Mesendoderm (in vitro differentiated cells): Measurements from ENCODE around the gene NUDT15.
"Not testable (repeated sequence)": the region's sequence is repeated elsewhere in the genome, so short reads cannot be mapped to it uniquely, and the experiment has no call there.

Experiments
- DNase-seq: peaks from one replicate; pipeline ENCODE4 v3.0.0; 2013
- H2AK5ac ChIP-seq: 2 replicates; pipeline ENCODE4 v1.6.1; 2013; ENCODE audit warnings: low read length, inconsistent platforms
- H2BK120ac ChIP-seq: 2 replicates; pipeline ENCODE4 v1.6.1; 2013; ENCODE audit warnings: low read depth, mild to moderate bottlenecking, low read length, moderate library complexity, mixed read lengths
- H2BK15ac ChIP-seq: replicated peaks from 2 replicates; pipeline ENCODE4 v1.6.1; 2013; ENCODE audit warnings: low read depth, mild to moderate bottlenecking, moderate library complexity
- H2BK5ac ChIP-seq: 2 replicates; pipeline ENCODE4 v1.6.1; 2013; ENCODE audit warnings: low read length, inconsistent platforms
- H3K18ac ChIP-seq: 2 replicates; pipeline ENCODE4 v1.6.1; 2013; ENCODE audit warnings: mild to moderate bottlenecking, low read length, mixed read lengths
- H3K23ac ChIP-seq: one replicate; pipeline ENCODE4 v1.6.1; 2013; ENCODE audit warnings: low read length
- H3K27ac ChIP-seq: 2 replicates; pipeline ENCODE4 v1.5.1; 2013; ENCODE audit warnings: low read depth, mild to moderate bottlenecking, inconsistent platforms, low read length, moderate library complexity
- H3K27me3 ChIP-seq: 2 replicates; pipeline ENCODE4 v1.6.1; 2013; ENCODE audit warnings: low read length, control low read depth, mild to moderate bottlenecking, inconsistent platforms; ENCODE audit not compliant: insufficient read depth, poor library complexity
- H3K36me3 ChIP-seq: 2 replicates; pipeline ENCODE4 v1.6.1; 2013; ENCODE audit warnings: low read length, inconsistent platforms; ENCODE audit not compliant: control insufficient read depth, insufficient read depth
- H3K4ac ChIP-seq: one replicate; pipeline ENCODE4 v1.6.1; 2013; ENCODE audit warnings: low read depth, mild to moderate bottlenecking, low read length, moderate library complexity
- H3K4me1 ChIP-seq: 2 replicates; pipeline ENCODE4 v1.6.1; 2013; ENCODE audit warnings: low read depth, low read length, inconsistent platforms; ENCODE audit not compliant: control insufficient read depth
- H3K4me2 ChIP-seq: 2 replicates; pipeline ENCODE4 v1.6.1; 2013; ENCODE audit warnings: low read length
- H3K4me3 ChIP-seq: 2 replicates; pipeline ENCODE4 v1.5.1; 2013; ENCODE audit warnings: mild to moderate bottlenecking, low read length
- H3K56ac ChIP-seq: one replicate; pipeline ENCODE4 v1.6.1; 2013; ENCODE audit warnings: low read length
- H3K79me1 ChIP-seq: 2 replicates; pipeline ENCODE4 v1.6.1; 2013; ENCODE audit warnings: low read length, inconsistent platforms
- H3K79me2 ChIP-seq: 2 replicates; pipeline ENCODE4 v1.6.1; 2013; ENCODE audit warnings: mild to moderate bottlenecking, low read length; ENCODE audit not compliant: control insufficient read depth, insufficient read depth
- H3K9ac ChIP-seq: 2 replicates; pipeline ENCODE4 v1.6.1; 2013; ENCODE audit warnings: low read length, inconsistent platforms
- H4K5ac ChIP-seq: one replicate; pipeline ENCODE4 v1.6.1; 2013; ENCODE audit warnings: low read length
- H4K8ac ChIP-seq: one replicate; pipeline ENCODE4 v1.6.1; 2013; ENCODE audit warnings: low read depth, mild to moderate bottlenecking, control low read depth, low read length, moderate library complexity
- WGBS: extraction: QIAGEN DNeasy Blood & Tissue Kit; methylation state at CpG from one replicate; pipeline ENCODE4 v1.1.7; 2013; ENCODE audit warnings: low lambda C conversion rate, missing lambda C conversion rate; ENCODE audit not compliant: insufficient coverage; ENCODE audit errors: extremely low coverage; 5-methylcytosine and 5-hydroxymethylcytosine counted together

The NUDT15 gene

GRCh38 chr13:48042894-48043293 is 5.4 kb downstream of the NUDT15 start:
- Histone ChIP-seq H3K56ac (no peak overlapping the region), H4K5ac (no peak overlapping the region), H3K27me3 (no peaks in the 10 kb centered on the region), H3K4me2 (no peak overlapping the region), H3K18ac (no peak overlapping the region), H3K23ac (no peak overlapping the region), H3K27ac (no peak overlapping the region), H3K36me3 (peaks cover 4% of the 10 kb centered on the region), H2AK5ac (no peak overlapping the region), H2BK15ac (no peak overlapping the region), H2BK120ac (no peak overlapping the region), H2BK5ac (no peak overlapping the region), H3K79me1 (peaks cover 4% of the 10 kb centered on the region), H4K8ac (no peak overlapping the region), H3K79me2 (peaks cover 12% of the 10 kb centered on the region), H3K4me1 (peaks cover 6% of the 10 kb centered on the region), H3K4me3 (no peak overlapping the region), H3K4ac (no peak overlapping the region), H3K9ac (no peak overlapping the region)
- no peak for DNase-seq
- no CpG with 5 or more reads among the region's 2 CpGs for WGBS

- Histone ChIP-seq H3K27ac (no peak overlapping the region), H3K18ac (no peak overlapping the region), H3K79me2 (peaks cover 12% of the 10 kb centered on the region), H2BK5ac (no peak overlapping the region), H2BK15ac (no peak overlapping the region), H3K4me1 (peaks cover 5% of the 10 kb centered on the region), H3K4ac (no peak overlapping the region), H3K4me2 (no peak overlapping the region), H3K79me1 (peaks cover 4% of the 10 kb centered on the region), H3K4me3 (no peak overlapping the region), H3K9ac (no peak overlapping the region), H3K56ac (no peak overlapping the region), H4K5ac (no peak overlapping the region), H2AK5ac (no peak overlapping the region), H4K8ac (no peak overlapping the region), H3K36me3 (peaks cover 4% of the 10 kb centered on the region), H3K27me3 (no peaks in the 10 kb centered on the region), H3K23ac (no peak overlapping the region), H2BK120ac (no peak overlapping the region)
- DNase-seq: no peak
Observed at GRCh38 chr13:48043789-48044503, 6.4 kb downstream of the NUDT15 start.

DNA sequence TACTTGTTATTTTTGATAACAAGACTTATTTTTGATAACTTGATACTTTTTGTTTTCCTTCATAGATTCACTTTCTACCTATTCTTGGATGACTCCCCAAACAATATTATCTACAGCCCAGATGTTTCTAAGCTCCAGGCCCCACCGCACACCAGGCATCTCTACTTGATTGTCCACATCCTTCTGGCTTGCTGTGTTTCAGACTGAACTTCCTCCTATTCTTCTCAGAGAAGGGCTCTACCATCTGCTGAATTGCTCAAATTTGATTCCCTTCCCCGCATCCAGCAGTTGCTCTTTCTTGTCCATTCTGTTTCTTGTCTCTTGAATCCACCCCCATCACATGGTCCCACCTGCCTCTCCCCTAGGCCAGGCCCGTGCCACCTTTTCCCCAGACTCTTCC is 13.0 kb downstream of the NUDT15 start:
- Histone ChIP-seq H3K4ac (no peak overlapping the region), H3K36me3 (peaks cover 2% of the 10 kb centered on the region), H3K18ac (no peak overlapping the region), H2BK5ac (no peak overlapping the region), H3K27ac (no peak overlapping the region), H3K9ac (no peak overlapping the region), H3K4me1 (no peaks in the 10 kb centered on the region), H3K56ac (no peak overlapping the region), H3K79me1 (no peaks in the 10 kb centered on the region), H4K8ac (no peak overlapping the region), H3K4me2 (no peak overlapping the region), H2AK5ac (no peak overlapping the region), H3K4me3 (no peak overlapping the region), H3K79me2 (no peaks in the 10 kb centered on the region), H2BK120ac (no peak overlapping the region), H2BK15ac (no peak overlapping the region), H3K23ac (no peak overlapping the region), H4K5ac (no peak overlapping the region), H3K27me3 (no peaks in the 10 kb centered on the region)
- WGBS: no CpG with 5 or more reads among the region's 3 CpGs
- no peak for DNase-seq

- H3K27ac ChIP-seq: no peak overlapping the region
- peaks cover 2% of the 10 kb centered on the region for H3K36me3 ChIP-seq
- no peak overlapping the region for H3K9ac ChIP-seq
- H3K4ac ChIP-seq: no peak overlapping the region
- H2AK5ac ChIP-seq: no peak overlapping the region
- no peak overlapping the region for H3K18ac ChIP-seq
- DNase-seq: peak; percentile 21
- WGBS: no CpG with 5 or more reads among the region's 6 CpGs
- no peak overlapping the region for H2BK15ac ChIP-seq
- no peaks in the 10 kb centered on the region for H3K27me3 ChIP-seq
- H4K8ac ChIP-seq: no peak overlapping the region
- no peaks in the 10 kb centered on the region for H3K79me2 ChIP-seq
- no peak overlapping the region for H4K5ac ChIP-seq
- no peak overlapping the region for H3K56ac ChIP-seq
- H2BK5ac ChIP-seq: no peak overlapping the region
- no peak overlapping the region for H3K23ac ChIP-seq
- H3K4me3 ChIP-seq: no peak overlapping the region
- H3K4me1 ChIP-seq: no peaks in the 10 kb centered on the region
- H2BK120ac ChIP-seq: no peak overlapping the region
- no peaks in the 10 kb centered on the region for H3K79me1 ChIP-seq
- no peak overlapping the region for H3K4me2 ChIP-seq
Observed at GRCh38 chr13:48054601-48055000, 17.1 kb downstream of the NUDT15 start.

DNA sequence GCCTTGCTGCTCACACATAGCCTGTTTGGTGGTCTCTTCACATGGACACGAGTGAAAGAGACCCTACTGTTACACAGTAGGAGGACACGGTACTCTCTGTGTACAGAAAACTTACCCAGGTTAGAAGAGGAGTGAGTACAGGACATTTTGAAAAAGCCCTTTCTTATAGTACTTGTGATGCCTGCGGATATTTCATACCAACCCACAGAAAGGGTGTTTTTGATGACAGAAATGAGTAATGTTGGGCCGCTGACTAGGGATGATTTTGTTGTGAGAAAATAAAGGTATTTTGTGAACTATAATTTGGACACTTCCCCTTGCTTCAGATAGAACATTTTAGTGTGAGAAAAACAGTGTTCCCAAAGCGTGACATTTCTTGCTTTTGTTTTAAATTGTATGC is 18.2 kb downstream of the NUDT15 start:
- no peak for DNase-seq
- Histone ChIP-seq H3K27ac (no peak overlapping the region), H3K56ac (no peak overlapping the region), H4K5ac (no peak overlapping the region), H3K36me3 (peaks cover under 1% of the 10 kb centered on the region), H3K79me2 (no peaks in the 10 kb centered on the region), H2BK5ac (no peak overlapping the region), H2AK5ac (no peak overlapping the region), H4K8ac (no peak overlapping the region), H3K27me3 (no peaks in the 10 kb centered on the region), H2BK120ac (no peak overlapping the region), H3K4me1 (no peaks in the 10 kb centered on the region), H3K4me3 (no peak overlapping the region), H2BK15ac (no peak overlapping the region), H3K9ac (no peak overlapping the region), H3K23ac (no peak overlapping the region), H3K18ac (no peak overlapping the region), H3K4me2 (no peak overlapping the region), H3K79me1 (no peaks in the 10 kb centered on the region), H3K4ac (no peak overlapping the region)
- WGBS: 100% methylated on average over 1 of the region's 5 CpGs

GRCh38 chr13:48058536-48058935 is 21.0 kb downstream of the NUDT15 start:
- DNase-seq, H3K23ac ChIP-seq: not testable (repeated sequence)
- no CpG with 5 or more reads among the region's 6 CpGs for WGBS

More at GRCh38 chr13:48058536-48058935, 21.0 kb downstream of the NUDT15 start:
- not testable (repeated sequence) for H3K27ac ChIP-seq, H3K36me3 ChIP-seq, H4K5ac ChIP-seq, H3K27me3 ChIP-seq, H3K4me3 ChIP-seq, H3K4me1 ChIP-seq, H3K9ac ChIP-seq, H3K4ac ChIP-seq, H3K79me1 ChIP-seq, H3K56ac ChIP-seq, H3K4me2 ChIP-seq, H2BK15ac ChIP-seq, H3K18ac ChIP-seq, H4K8ac ChIP-seq, H3K79me2 ChIP-seq, H2AK5ac ChIP-seq, H2BK5ac ChIP-seq, H2BK120ac ChIP-seq
